HepG2 (cell line): ENCODE measurements around the gene CTF1. TPM values are rescaled to one million over a fixed set of nuclear protein-coding genes. Genes with fewer than 3 reads are reported as not detected.

Experiments
- CAMTA2 ChIP-seq: sonication (generic); formaldehyde crosslinking; IDR thresholded peaks from 2 replicates; pipeline ENCODE4 v1.4.0; 2020; ENCODE audit warnings: mild to moderate bottlenecking, missing genetic modification reagents, borderline replicate concordance
- CENPBD1 ChIP-seq: sonication (generic); formaldehyde crosslinking; IDR thresholded peaks from 2 replicates; pipeline ENCODE4 v1.8.0; 2022; ENCODE audit warnings: missing genetic modification reagents, low read depth, mild to moderate bottlenecking, borderline replicate concordance
- CHD4 ChIP-seq: fragments of 200-600 bp; sonication (generic); IDR thresholded peaks from 2 replicates; pipeline ENCODE4 v1.7.0; 2017; ENCODE audit warnings: mild to moderate bottlenecking, low read length, borderline replicate concordance
- HOXA7 ChIP-seq: sonication (generic); formaldehyde crosslinking; IDR thresholded peaks from 2 replicates; pipeline ENCODE4 v1.8.1; 2022; ENCODE audit warnings: mild to moderate bottlenecking, missing genetic modification reagents, moderate library complexity
- HOXD1 ChIP-seq: sonication (generic); formaldehyde crosslinking; IDR thresholded peaks from 2 replicates; pipeline ENCODE4 v1.5.0; 2020; ENCODE audit warnings: missing genetic modification reagents
- PLRG1 ChIP-seq: fragments of 450-650 bp; conservative IDR thresholded peaks from 2 replicates; pipeline ENCODE4 v1.6.1; 2016
- TCF12 ChIP-seq, 2 experiments: fragments of 450-650 bp in 1 of 2; sonication (generic) in 1 of 2; formaldehyde crosslinking in 1 of 2; IDR thresholded peaks; 2 replicates each; pipeline versions ENCODE4 v1.6.1 to v1.8.0; 2017 to 2022; ENCODE audit warnings: antibody characterized with exemption in 1 of 2, mild to moderate bottlenecking in 1 of 2, missing genetic modification reagents in 1 of 2, moderate library complexity in 1 of 2
- ZBTB40 ChIP-seq, 2 experiments: fragments of 450-650 bp in 1 of 2; sonication (generic) in 1 of 2; formaldehyde crosslinking in 1 of 2; IDR thresholded peaks; 2 replicates each; pipeline versions ENCODE4 v1.6.1 to v1.8.0; 2016 to 2022; ENCODE audit warnings: antibody characterized with exemption in 1 of 2, mild to moderate bottlenecking in 1 of 2, missing genetic modification reagents in 1 of 2
- ZFP36L2 ChIP-seq: sonication (generic); formaldehyde crosslinking; IDR thresholded peaks from 2 replicates; pipeline ENCODE4 v1.4.0; 2020; ENCODE audit warnings: missing genetic modification reagents
- ZGPAT ChIP-seq: IDR thresholded peaks from 2 replicates; pipeline ENCODE4 v1.6.1; 2016; ENCODE audit warnings: mild to moderate bottlenecking
- ZNF224 ChIP-seq: sonication (generic); formaldehyde crosslinking; IDR thresholded peaks from 2 replicates; pipeline ENCODE4 v1.5.0; 2020; ENCODE audit warnings: mild to moderate bottlenecking, missing genetic modification reagents
- ZNF230 ChIP-seq: sonication (generic); formaldehyde crosslinking; IDR thresholded peaks from 2 replicates; pipeline ENCODE4 v1.4.0; 2020; ENCODE audit warnings: mild to moderate bottlenecking, missing genetic modification reagents
- ZNF510 ChIP-seq: sonication (generic); formaldehyde crosslinking; IDR thresholded peaks from 2 replicates; pipeline ENCODE4 v1.4.0; 2020; ENCODE audit warnings: low read depth, mild to moderate bottlenecking, missing genetic modification reagents
- ZNF746 ChIP-seq: sonication (generic); formaldehyde crosslinking; IDR thresholded peaks from 2 replicates; pipeline ENCODE4 v1.8.0; 2022; ENCODE audit warnings: mild to moderate bottlenecking, missing genetic modification reagents
- polyA plus RNA-seq, 8 experiments: library from polyadenylated mRNA; depleted of rRNA in 3 of 8; stranded (reverse) in 7 of 8; unstranded in 1 of 8; fragments of >200 nt; fragmentation: Illumina TruSeq in 4 of 8; extraction: Trizol in 4 of 8; gene quantifications; 2 replicates each; pipeline versions ENCODE4 v1.2.1 to v1.2.3, GENCODE V29; 2011 to 2016; ENCODE audit warnings: low read depth in 4 of 8, missing spikeins in 1 of 8, mixed read lengths in 1 of 8; ENCODE audit not compliant: insufficient read depth in 1 of 8
- total RNA-seq, 5 experiments: library from RNA; depleted of rRNA; stranded (reverse); fragments of >200 nt; fragmentation: Illumina TruSeq; extraction: Trizol; gene quantifications; 2 replicates each; pipeline ENCODE4 v1.2.3, GENCODE V29; 2016; ENCODE audit warnings: low read depth in 1 of 5
- TF ChIP-seq, protein P1 (sequence below): sonication (generic); formaldehyde crosslinking; IDR thresholded peaks from 2 replicates; pipeline ENCODE4 v1.8.0; 2022; ENCODE audit warnings: mild to moderate bottlenecking, missing genetic modification reagents

The CTF1 gene
- total and polyA plus RNA-seq, 2 of the 13 experiments (the other 11 are each of a cell fraction or from before 2014, with no cell fraction given) = 0.13 to 1.8 TPM

GRCh38 chr16:30874821-30875717 lies 21.3 kb upstream of the CTF1 start (continued):
- TF ChIP-seq CENPBD1 (CRISPR knock-in tag) = peak; percentile 45
- TF ChIP-seq, protein P1, sequence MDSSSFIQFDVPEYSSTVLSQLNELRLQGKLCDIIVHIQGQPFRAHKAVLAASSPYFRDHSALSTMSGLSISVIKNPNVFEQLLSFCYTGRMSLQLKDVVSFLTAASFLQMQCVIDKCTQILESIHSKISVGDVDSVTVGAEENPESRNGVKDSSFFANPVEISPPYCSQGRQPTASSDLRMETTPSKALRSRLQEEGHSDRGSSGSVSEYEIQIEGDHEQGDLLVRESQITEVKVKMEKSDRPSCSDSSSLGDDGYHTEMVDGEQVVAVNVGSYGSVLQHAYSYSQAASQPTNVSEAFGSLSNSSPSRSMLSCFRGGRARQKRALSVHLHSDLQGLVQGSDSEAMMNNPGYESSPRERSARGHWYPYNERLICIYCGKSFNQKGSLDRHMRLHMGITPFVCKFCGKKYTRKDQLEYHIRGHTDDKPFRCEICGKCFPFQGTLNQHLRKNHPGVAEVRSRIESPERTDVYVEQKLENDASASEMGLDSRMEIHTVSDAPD (CRISPR knock-in tag) = no peak
- TF ChIP-seq ZNF224 (CRISPR knock-in tag) = peak; percentile 82
- TF ChIP-seq HOXA7 (CRISPR knock-in tag) = no peak
- peak; percentile 99 for TF ChIP-seq CAMTA2 (CRISPR knock-in tag)
- TF ChIP-seq HOXD1 = peak; percentile 96
- peak; percentile 99 for TF ChIP-seq ZNF510 (CRISPR knock-in tag)
- no peak for TF ChIP-seq TCF12 (IDR thresholded peaks at IDR 0.05)
- TF ChIP-seq TCF12 (CRISPR knock-in tag; IDR thresholded peaks at IDR 0.05) = peak; percentile 94
- TF ChIP-seq PLRG1 = no peak
- peak; percentile 87 for TF ChIP-seq ZNF746 (CRISPR knock-in tag)
- no peak; the same call in none of the 2 replicates for TF ChIP-seq ZFP36L2 (CRISPR knock-in tag)
- no peak; the same call in 1 of the 2 replicates for TF ChIP-seq CHD4
- peak; percentile 99 for TF ChIP-seq ZGPAT (CRISPR knock-in tag)
- TF ChIP-seq ZNF230 = peak; percentile 99
- TF ChIP-seq ZBTB40 (IDR thresholded peaks at IDR 0.05) = no peak
- TF ChIP-seq ZBTB40 (CRISPR knock-in tag; IDR thresholded peaks at IDR 0.05) = peak; percentile 96
